ENCODE measurements around the gene COMMD1. TPM values are rescaled to one million over a fixed set of nuclear protein-coding genes. Genes with fewer than 3 reads are reported as not detected.
"Not testable (repeated sequence)": the region's sequence is repeated elsewhere in the genome, so short reads cannot be mapped to it uniquely, and the experiment has no call there.

Gene COMMD1
- total RNA-seq, 1 donor from 2014 or later = 36.1 TPM

DNA sequence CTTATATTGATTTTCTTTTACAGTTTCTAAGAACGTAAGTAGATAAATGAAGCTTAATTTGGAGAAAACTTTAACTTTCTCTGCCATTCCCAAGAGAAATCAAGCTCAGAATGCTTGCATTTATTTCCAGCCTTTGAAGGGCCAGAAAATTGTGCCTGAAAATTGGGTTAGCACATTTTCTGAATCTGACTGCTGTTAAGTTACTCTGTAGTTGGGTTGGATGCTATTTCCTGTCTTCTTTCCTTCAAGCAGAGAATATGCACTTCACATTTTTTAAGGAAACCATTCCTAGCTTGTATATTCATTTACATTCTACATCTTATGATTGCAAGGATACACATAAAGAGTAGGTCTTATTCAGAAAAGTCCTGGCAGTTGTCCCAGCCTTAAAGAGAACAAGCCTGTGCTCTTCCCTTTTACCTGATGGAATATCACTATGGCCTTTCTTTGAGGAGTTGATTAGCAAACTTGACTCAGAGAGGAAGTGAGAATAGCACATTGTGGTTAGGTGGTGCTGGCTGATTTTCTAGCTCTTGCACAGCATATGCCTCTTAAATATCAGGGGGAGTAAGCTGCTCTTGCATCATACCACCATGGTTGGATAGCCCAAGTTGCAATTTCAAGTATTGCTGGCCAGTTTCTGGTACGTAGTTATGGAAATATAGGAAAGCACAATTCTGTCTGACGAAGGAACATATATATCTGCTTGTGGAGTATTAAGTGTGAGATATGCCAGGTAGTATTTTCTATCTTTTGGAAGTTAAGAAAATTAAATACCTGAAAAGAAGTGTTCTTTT is 133.7 kb downstream of the COMMD1 start:
- no peak overlapping the region for H3K4me3 Mint-ChIP-seq
- no peaks in the 10 kb centered on the region for H3K36me3 Mint-ChIP-seq
- TF ChIP-seq, protein P1, sequence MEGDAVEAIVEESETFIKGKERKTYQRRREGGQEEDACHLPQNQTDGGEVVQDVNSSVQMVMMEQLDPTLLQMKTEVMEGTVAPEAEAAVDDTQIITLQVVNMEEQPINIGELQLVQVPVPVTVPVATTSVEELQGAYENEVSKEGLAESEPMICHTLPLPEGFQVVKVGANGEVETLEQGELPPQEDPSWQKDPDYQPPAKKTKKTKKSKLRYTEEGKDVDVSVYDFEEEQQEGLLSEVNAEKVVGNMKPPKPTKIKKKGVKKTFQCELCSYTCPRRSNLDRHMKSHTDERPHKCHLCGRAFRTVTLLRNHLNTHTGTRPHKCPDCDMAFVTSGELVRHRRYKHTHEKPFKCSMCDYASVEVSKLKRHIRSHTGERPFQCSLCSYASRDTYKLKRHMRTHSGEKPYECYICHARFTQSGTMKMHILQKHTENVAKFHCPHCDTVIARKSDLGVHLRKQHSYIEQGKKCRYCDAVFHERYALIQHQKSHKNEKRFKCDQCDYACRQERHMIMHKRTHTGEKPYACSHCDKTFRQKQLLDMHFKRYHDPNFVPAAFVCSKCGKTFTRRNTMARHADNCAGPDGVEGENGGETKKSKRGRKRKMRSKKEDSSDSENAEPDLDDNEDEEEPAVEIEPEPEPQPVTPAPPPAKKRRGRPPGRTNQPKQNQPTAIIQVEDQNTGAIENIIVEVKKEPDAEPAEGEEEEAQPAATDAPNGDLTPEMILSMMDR (IDR thresholded peaks at IDR 0.05; ENCODE audit: unreplicated experiment) = no peak
- H3K9me3 Mint-ChIP-seq = no peaks in the 10 kb centered on the region
- peaks cover 18% of the 10 kb centered on the region for H3K4me1 Mint-ChIP-seq
- no peak overlapping the region for H3K27ac Mint-ChIP-seq
- H3K27me3 Mint-ChIP-seq (ENCODE audit: low read depth) = no peaks in the 10 kb centered on the region
- DNase-seq (ENCODE audit: low spot score in 2 of 2, unreplicated experiment in 2 of 2) = no peak

GRCh38 chr2:62040926-62041325 is 135.5 kb downstream of the COMMD1 start:
- Mint-ChIP-seq H3K27ac (no peak overlapping the region), H3K4me3 (no peak overlapping the region), H3K9me3 (peaks cover 4% of the 10 kb centered on the region), H3K4me1 (peaks cover 12% of the 10 kb centered on the region), H3K27me3 (ENCODE audit: low read depth) (no peaks in the 10 kb centered on the region), H3K36me3 (peaks cover 4% of the 10 kb centered on the region)
- TF ChIP-seq, protein P1 (IDR thresholded peaks at IDR 0.05; ENCODE audit: unreplicated experiment) = no peak
- no peak for DNase-seq (ENCODE audit: low spot score in 2 of 2, unreplicated experiment in 2 of 2)

DNA sequence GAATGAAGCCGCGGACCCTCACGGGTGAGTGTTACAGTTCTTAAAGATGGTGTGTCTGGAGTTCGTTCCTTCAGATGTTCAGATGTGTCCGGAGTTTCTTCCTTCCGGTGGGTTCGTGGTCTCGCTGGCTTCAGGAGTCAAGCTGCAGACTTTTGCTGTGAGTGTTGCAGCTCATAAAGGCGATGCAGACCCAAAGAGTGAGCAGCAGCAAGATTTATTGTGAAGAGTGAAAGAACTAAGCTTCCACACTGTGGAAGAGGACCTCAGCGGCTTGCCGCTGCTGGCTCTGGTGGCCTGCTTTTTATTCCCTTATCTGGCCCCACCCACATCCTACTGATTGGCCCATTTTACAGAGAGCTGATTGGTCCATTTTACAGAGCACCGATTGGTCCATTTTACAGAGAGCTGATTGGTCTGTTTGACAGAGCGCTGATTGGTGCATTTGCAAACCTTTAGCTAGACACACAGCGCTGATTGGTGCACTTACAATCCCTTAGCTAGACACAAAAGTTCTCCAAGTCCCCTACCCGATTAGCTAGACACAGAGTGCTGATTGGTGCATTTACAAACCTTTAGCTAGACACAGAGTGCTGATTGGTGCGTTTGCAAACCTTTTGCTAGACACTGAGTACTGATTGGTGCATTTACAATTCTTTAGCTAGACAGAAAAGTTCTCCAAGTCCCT is 136.4 kb downstream of the COMMD1 start:
- H3K4me1 Mint-ChIP-seq; H3K9me3 Mint-ChIP-seq; H3K27ac Mint-ChIP-seq; DNase-seq (ENCODE audit: low spot score in 2 of 2, unreplicated experiment in 2 of 2); H3K36me3 Mint-ChIP-seq; H3K4me3 Mint-ChIP-seq; H3K27me3 Mint-ChIP-seq (ENCODE audit: low read depth): not testable (repeated sequence)

DNA sequence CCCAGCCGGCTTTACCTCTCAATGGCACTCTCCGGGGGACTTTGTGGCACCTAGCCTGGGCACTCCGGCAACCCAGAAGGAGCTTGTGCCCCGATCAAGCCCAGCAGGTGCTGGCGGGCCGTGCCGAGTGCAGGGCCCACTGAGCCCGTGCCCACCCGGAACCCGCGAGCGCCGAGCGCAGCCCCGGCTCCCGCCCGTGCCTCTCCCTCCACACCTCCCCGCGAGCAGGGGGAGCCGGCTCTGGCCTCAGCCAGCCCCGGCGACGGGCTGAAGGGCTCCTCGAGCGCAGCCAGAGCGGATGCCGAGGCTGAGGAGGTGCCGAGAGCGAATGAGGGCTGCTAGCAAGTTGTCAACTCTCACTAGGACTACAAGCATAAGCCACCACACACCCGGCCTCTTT is 136.9 kb downstream of the COMMD1 start:
- H3K9me3 Mint-ChIP-seq = peaks cover 4% of the 10 kb centered on the region
- DNase-seq (ENCODE audit: low spot score in 2 of 2, unreplicated experiment in 2 of 2) = no peak
- H3K4me1 Mint-ChIP-seq = peaks cover 4% of the 10 kb centered on the region
- TF ChIP-seq, protein P1 (IDR thresholded peaks at IDR 0.05; ENCODE audit: unreplicated experiment) = no peak
- peaks cover 4% of the 10 kb centered on the region for H3K36me3 Mint-ChIP-seq
- H3K27ac Mint-ChIP-seq = no peak overlapping the region
- H3K4me3 Mint-ChIP-seq = no peak overlapping the region
- no peaks in the 10 kb centered on the region for H3K27me3 Mint-ChIP-seq (ENCODE audit: low read depth)

DNA sequence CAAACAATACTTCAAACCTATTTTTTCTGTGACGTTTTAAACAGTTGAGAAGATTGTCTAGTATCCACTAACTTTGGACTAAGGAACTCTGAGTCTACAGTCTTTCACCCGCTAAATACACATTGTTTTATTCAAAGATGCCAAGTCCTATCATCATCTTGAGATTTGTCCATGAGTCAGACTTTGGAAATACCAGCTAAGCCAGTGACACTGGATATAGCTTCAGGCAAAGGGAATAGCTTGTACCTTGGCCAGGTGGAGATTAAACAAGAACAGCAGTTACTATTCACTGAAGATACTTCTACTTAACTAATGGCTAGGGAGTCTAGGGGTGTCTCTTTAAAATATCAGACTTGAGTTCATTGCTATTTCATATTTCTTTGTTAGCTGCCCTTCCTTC is 137.5 kb downstream of the COMMD1 start:
- DNase-seq (ENCODE audit: low spot score in 2 of 2, unreplicated experiment in 2 of 2) = no peak
- TF ChIP-seq, protein P1 (IDR thresholded peaks at IDR 0.05; ENCODE audit: unreplicated experiment) = no peak
- no peak overlapping the region for H3K4me3 Mint-ChIP-seq

DNA sequence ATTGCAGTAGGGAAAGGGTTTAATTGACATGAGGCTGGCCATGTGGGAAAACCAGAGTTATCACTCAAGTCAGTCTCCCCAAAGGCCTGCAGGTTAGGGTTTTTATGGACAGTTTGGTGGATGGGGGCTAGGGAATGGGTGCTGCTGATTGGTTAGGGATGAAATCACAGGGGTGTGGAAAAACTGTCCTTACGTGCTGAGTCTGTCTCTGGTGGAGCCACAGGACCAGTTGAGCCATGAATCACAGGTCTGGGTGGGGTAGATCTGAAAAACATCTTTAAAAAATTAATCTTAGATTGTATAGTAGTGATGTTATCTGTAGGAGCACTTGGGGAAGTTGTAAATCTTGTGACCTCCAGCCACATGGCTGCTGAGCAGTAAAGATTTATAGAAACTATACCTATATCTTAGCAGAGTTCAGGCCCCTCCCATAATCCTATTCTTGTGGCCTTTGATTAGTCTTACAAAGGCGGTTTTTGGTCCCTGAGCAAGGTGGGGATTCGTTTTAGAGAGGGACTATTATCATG is 139.6 kb downstream of the COMMD1 start:
- no peak overlapping the region for H3K4me3 Mint-ChIP-seq
- DNase-seq (ENCODE audit: low spot score in 2 of 2, unreplicated experiment in 2 of 2) = no peak
- peaks cover 5% of the 10 kb centered on the region for H3K4me1 Mint-ChIP-seq
- H3K9me3 Mint-ChIP-seq = peaks cover 4% of the 10 kb centered on the region
- no peaks in the 10 kb centered on the region for H3K27me3 Mint-ChIP-seq (ENCODE audit: low read depth)
- TF ChIP-seq, protein P1 (IDR thresholded peaks at IDR 0.05; ENCODE audit: unreplicated experiment) = no peak
- H3K27ac Mint-ChIP-seq = no peak overlapping the region
- H3K36me3 Mint-ChIP-seq = peaks cover 4% of the 10 kb centered on the region

More for the DNA sequence above, 137.5 kb downstream of the COMMD1 start:
- Mint-ChIP-seq H3K4me1 (peaks cover 2% of the 10 kb centered on the region), H3K36me3 (peaks cover 4% of the 10 kb centered on the region), H3K27me3 (ENCODE audit: low read depth) (no peaks in the 10 kb centered on the region), H3K27ac (peak overlapping the region; percentile 34), H3K9me3 (peaks cover 4% of the 10 kb centered on the region)
